GM23338 (cell line): ENCODE measurements around the gene RUVBL1. TPM values are rescaled to one million over a fixed set of nuclear protein-coding genes. Genes with fewer than 3 reads are reported as not detected.

ENCODE experiments used
- ATAC-seq: fragments of 200-7000 bp; cut with Tn5 transposase; 3 replicates; pipeline ENCODE4 v1.9.1; 2020
- DNase-seq: peaks from one replicate; pipeline ENCODE4 v3.0.0-alpha.2; 2015; ENCODE audit warnings: low spot score
- H2AFZ ChIP-seq: fragments of 200-600 bp; sonication (generic); 2 replicates; pipeline ENCODE4 v1.8.0; 2016; ENCODE audit warnings: antibody characterized with exemption, mild to moderate bottlenecking, moderate library complexity
- H3F3A ChIP-seq: fragments of 200-600 bp; sonication (generic); replicated peaks from 2 replicates; pipeline ENCODE4 v1.8.0; 2017; ENCODE audit warnings: antibody characterized with exemption, mixed run types, low read depth
- H3K27ac ChIP-seq: fragments of 200-600 bp; sonication (generic); 2 replicates; pipeline ENCODE4 v1.6.1; 2016; ENCODE audit warnings: low read depth
- H3K27me3 ChIP-seq: fragments of 200-600 bp; sonication (generic); 2 replicates; pipeline ENCODE4 v1.8.0; 2016; ENCODE audit warnings: mild to moderate bottlenecking, mixed run types, moderate library complexity; ENCODE audit not compliant: insufficient read depth
- H3K36me3 ChIP-seq: fragments of 200-600 bp; sonication (generic); 2 replicates; pipeline ENCODE4 v1.8.0; 2016; ENCODE audit warnings: mild to moderate bottlenecking; ENCODE audit not compliant: insufficient read depth
- H3K4me1 ChIP-seq: fragments of 200-600 bp; sonication (generic); 2 replicates; pipeline ENCODE4 v1.8.0; 2016; ENCODE audit warnings: mild to moderate bottlenecking, moderate library complexity; ENCODE audit not compliant: insufficient read depth
- H3K4me2 ChIP-seq: fragments of 200-600 bp; sonication (generic); 2 replicates; pipeline ENCODE4 v1.7.1; 2017; ENCODE audit warnings: mixed run types
- H3K4me3 ChIP-seq: fragments of 200-600 bp; sonication (generic); 2 replicates; pipeline ENCODE4 v1.6.1; 2016; ENCODE audit warnings: mixed run types
- H3K79me2 ChIP-seq: fragments of 200-600 bp; sonication (generic); replicated peaks from 2 replicates; pipeline ENCODE4 v1.8.0; 2017; ENCODE audit warnings: mild to moderate bottlenecking; ENCODE audit not compliant: insufficient read depth
- H3K9me2 ChIP-seq: fragments of 200-600 bp; sonication (generic); 2 replicates; pipeline ENCODE4 v1.8.0; 2017; ENCODE audit not compliant: insufficient read depth
- H4K20me1 ChIP-seq: fragments of 200-600 bp; sonication (generic); replicated peaks from 2 replicates; pipeline ENCODE4 v1.8.0; 2017; ENCODE audit warnings: mild to moderate bottlenecking; ENCODE audit not compliant: insufficient read depth
- H3K27ac Mint-ChIP-seq: 2 replicates; pipeline ENCODE4 v1.8.0; 2020; ENCODE audit warnings: inconsistent platforms, mild to moderate bottlenecking, moderate library complexity, mixed read lengths
- H3K27me3 Mint-ChIP-seq: 3 replicates; pipeline ENCODE4 v1.8.0; 2022; ENCODE audit warnings: low read depth, mild to moderate bottlenecking, moderate library complexity, mixed read lengths, inconsistent platforms; ENCODE audit not compliant: insufficient read depth, poor library complexity
- H3K36me3 Mint-ChIP-seq: 3 replicates; pipeline ENCODE4 v1.8.0; 2021; ENCODE audit warnings: low read depth, mild to moderate bottlenecking, inconsistent platforms, moderate library complexity, mixed read lengths
- H3K4me1 Mint-ChIP-seq: 3 replicates; pipeline ENCODE4 v1.8.0; 2020; ENCODE audit warnings: mild to moderate bottlenecking, inconsistent platforms, mixed read lengths
- H3K4me3 Mint-ChIP-seq: 3 replicates; pipeline ENCODE4 v1.8.0; 2021; ENCODE audit warnings: moderate library complexity, mild to moderate bottlenecking, inconsistent platforms, mixed read lengths
- H3K9me3 Mint-ChIP-seq: 3 replicates; pipeline ENCODE4 v1.8.0; 2020; ENCODE audit warnings: moderate library complexity, mild to moderate bottlenecking, inconsistent platforms, mixed read lengths
- CREB1 ChIP-seq: fragments of 250-450 bp; sonication (Bioruptor Pico); IDR thresholded peaks from 2 replicates; pipeline ENCODE4 v1.5.0; 2020; ENCODE audit warnings: low read depth, mild to moderate bottlenecking, moderate library complexity
- EZH2 ChIP-seq: fragments of 200-600 bp; sonication (generic); IDR thresholded peaks from one replicate; pipeline ENCODE4 v1.8.0; 2017; ENCODE audit warnings: antibody characterized with exemption, mild to moderate bottlenecking, low read depth; ENCODE audit not compliant: unreplicated experiment
- EZH2phosphoT487 ChIP-seq: fragments of 200-600 bp; sonication (generic); IDR thresholded peaks from one replicate; pipeline ENCODE4 v1.8.1; 2018; ENCODE audit warnings: antibody characterized with exemption; ENCODE audit not compliant: unreplicated experiment
- JUNB ChIP-seq: IDR thresholded peaks from one replicate; pipeline ENCODE4 v1.6.1; 2016; ENCODE audit warnings: antibody characterized with exemption; ENCODE audit not compliant: unreplicated experiment
- NANOG ChIP-seq: IDR thresholded peaks from 2 replicates; pipeline ENCODE4 v1.6.1; 2016; ENCODE audit warnings: antibody characterized with exemption, borderline replicate concordance
- POLR2AphosphoS5 ChIP-seq: IDR thresholded peaks from 2 replicates; pipeline ENCODE4 v1.6.1; 2016; ENCODE audit warnings: antibody characterized with exemption, low read depth
- STAT1 ChIP-seq: IDR thresholded peaks from one replicate; pipeline ENCODE4 v1.6.1; 2016; ENCODE audit warnings: antibody characterized with exemption; ENCODE audit not compliant: unreplicated experiment
- ZNF114 ChIP-seq: fragments of 250-450 bp; sonication (Bioruptor Pico); IDR thresholded peaks from 2 replicates; pipeline ENCODE4 v1.5.0; 2020; ENCODE audit warnings: mild to moderate bottlenecking, moderate library complexity
- polyA plus RNA-seq: library from polyadenylated mRNA; unstranded; fragments of >200 nt; fragmentation: Nextera tagmentation; extraction: Ambion mirVana; gene quantifications from 2 replicates; pipeline ENCODE4 v1.2.1, GENCODE V29; 2016
- total RNA-seq: library from RNA; depleted of rRNA; stranded (reverse); fragments of >200 nt; shearing (Covaris generic); gene quantifications from 2 replicates; pipeline ENCODE4 v1.2.3, GENCODE V29; 2014
- TF ChIP-seq, protein P1 (sequence below): fragments of 250-450 bp; sonication (Bioruptor Pico); IDR thresholded peaks from 2 replicates; pipeline ENCODE4 v1.5.0; 2020; ENCODE audit warnings: mild to moderate bottlenecking, moderate library complexity
- TF ChIP-seq, protein P2 (sequence below): IDR thresholded peaks from 2 replicates; pipeline ENCODE4 v1.6.1; 2016; ENCODE audit warnings: antibody characterized with exemption
- TF ChIP-seq, protein P3 (sequence below): IDR thresholded peaks from one replicate; pipeline ENCODE4 v1.6.1; 2018; ENCODE audit warnings: antibody characterized with exemption; ENCODE audit not compliant: unreplicated experiment

Gene RUVBL1
- total and polyA plus RNA-seq, 2 experiments from 2014 or later, result 133 to 136 TPM

DNA sequence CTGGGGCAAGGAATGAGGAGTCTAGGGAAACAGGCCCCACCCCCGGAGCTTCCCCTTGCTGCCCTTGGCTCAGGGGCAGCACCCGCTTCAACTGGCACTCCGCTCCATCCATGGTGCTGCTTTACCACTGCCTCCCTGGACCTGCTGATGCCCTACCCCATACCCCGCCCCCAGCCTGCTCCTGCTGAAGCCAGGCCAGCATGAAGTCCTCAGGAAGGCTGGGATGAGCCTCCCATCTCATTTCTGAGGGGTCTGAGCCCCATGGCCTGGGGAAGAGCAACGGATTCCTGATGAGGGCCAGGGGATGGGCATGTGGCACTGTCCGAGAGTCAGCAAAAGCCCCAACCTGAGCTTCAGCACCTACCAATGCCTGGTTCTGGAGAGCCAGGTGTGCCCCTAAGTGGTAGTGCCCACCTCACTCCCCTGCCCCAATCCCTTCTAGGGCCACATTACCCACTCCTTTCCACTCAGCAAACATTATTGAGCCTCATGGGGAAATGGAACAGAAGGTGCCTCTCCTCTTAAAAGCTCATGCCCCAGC lies 50.4 kb downstream of the RUVBL1 start (continued):
- TF ChIP-seq, protein P1, sequence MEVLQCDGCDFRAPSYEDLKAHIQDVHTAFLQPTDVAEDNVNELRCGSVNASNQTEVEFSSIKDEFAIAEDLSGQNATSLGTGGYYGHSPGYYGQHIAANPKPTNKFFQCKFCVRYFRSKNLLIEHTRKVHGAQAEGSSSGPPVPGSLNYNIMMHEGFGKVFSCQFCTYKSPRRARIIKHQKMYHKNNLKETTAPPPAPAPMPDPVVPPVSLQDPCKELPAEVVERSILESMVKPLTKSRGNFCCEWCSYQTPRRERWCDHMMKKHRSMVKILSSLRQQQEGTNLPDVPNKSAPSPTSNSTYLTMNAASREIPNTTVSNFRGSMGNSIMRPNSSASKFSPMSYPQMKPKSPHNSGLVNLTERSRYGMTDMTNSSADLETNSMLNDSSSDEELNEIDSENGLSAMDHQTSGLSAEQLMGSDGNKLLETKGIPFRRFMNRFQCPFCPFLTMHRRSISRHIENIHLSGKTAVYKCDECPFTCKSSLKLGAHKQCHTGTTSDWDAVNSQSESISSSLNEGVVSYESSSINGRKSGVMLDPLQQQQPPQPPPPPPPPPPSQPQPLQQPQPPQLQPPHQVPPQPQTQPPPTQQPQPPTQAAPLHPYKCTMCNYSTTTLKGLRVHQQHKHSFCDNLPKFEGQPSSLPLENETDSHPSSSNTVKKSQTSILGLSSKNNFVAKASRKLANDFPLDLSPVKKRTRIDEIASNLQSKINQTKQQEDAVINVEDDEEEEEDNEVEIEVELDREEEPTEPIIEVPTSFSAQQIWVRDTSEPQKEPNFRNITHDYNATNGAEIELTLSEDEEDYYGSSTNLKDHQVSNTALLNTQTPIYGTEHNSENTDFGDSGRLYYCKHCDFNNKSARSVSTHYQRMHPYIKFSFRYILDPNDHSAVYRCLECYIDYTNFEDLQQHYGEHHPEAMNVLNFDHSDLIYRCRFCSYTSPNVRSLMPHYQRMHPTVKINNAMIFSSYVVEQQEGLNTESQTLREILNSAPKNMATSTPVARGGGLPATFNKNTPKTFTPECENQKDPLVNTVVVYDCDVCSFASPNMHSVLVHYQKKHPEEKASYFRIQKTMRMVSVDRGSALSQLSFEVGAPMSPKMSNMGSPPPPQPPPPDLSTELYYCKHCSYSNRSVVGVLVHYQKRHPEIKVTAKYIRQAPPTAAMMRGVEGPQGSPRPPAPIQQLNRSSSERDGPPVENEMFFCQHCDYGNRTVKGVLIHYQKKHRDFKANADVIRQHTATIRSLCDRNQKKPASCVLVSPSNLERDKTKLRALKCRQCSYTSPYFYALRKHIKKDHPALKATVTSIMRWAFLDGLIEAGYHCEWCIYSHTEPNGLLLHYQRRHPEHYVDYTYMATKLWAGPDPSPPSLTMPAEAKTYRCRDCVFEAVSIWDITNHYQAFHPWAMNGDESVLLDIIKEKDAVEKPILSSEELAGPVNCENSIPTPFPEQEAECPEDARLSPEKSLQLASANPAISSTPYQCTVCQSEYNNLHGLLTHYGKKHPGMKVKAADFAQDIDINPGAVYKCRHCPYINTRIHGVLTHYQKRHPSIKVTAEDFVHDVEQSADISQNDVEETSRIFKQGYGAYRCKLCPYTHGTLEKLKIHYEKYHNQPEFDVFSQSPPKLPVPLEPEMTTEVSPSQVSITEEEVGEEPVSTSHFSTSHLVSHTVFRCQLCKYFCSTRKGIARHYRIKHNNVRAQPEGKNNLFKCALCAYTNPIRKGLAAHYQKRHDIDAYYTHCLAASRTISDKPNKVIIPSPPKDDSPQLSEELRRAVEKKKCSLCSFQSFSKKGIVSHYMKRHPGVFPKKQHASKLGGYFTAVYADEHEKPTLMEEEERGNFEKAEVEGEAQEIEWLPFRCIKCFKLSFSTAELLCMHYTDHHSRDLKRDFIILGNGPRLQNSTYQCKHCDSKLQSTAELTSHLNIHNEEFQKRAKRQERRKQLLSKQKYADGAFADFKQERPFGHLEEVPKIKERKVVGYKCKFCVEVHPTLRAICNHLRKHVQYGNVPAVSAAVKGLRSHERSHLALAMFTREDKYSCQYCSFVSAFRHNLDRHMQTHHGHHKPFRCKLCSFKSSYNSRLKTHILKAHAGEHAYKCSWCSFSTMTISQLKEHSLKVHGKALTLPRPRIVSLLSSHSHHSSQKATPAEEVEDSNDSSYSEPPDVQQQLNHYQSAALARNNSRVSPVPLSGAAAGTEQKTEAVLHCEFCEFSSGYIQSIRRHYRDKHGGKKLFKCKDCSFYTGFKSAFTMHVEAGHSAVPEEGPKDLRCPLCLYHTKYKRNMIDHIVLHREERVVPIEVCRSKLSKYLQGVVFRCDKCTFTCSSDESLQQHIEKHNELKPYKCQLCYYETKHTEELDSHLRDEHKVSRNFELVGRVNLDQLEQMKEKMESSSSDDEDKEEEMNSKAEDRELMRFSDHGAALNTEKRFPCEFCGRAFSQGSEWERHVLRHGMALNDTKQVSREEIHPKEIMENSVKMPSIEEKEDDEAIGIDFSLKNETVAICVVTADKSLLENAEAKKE (CRISPR knock-in tag), result no peak
- TF ChIP-seq ZNF114 (no peak), POLR2AphosphoS5 (no peak), STAT1 (no peak), NANOG (no peak), CREB1 (CRISPR knock-in tag) (no peak)
- TF ChIP-seq, protein P2, sequence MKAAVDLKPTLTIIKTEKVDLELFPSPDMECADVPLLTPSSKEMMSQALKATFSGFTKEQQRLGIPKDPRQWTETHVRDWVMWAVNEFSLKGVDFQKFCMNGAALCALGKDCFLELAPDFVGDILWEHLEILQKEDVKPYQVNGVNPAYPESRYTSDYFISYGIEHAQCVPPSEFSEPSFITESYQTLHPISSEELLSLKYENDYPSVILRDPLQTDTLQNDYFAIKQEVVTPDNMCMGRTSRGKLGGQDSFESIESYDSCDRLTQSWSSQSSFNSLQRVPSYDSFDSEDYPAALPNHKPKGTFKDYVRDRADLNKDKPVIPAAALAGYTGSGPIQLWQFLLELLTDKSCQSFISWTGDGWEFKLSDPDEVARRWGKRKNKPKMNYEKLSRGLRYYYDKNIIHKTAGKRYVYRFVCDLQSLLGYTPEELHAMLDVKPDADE, result no peak

DNA sequence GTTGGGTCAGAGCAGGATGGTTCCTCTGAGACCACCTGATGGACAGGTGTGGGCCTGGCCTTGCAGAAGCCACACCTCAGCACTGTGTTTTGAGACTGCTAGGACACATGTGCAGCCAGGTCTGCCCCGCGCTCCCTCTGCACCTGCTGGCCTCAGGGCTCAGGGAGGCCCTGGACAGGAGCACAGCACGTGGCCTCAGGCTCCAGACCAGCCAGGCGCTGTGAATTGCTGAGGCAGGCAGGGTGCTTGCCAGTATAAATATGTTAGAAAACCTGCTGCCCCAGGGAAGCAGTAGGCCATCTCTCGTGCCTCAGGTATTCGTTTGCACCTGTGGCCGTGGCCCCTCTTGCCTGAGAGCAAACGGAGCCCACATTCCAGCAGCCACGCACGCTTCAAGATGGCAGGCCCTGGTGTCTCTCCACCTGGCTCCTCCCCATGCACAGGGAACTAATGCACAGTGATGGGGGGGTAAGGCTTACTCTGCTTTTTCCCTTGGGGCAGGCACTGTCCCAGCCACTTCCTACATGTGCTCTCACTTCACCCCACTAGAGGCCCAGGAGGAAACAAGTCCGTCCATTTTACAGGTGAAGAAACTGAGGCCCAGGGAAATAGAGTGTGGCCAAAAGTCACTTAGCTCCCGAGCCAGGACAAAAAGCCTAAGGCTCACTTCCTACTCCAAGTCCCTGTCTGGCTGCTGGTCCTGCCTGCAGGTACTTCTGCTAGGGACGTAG lies 51.0 kb downstream of the RUVBL1 start:
- Histone ChIP-seq H3F3A (0 out of 2 replicates have a peak, but pooled peaks cover 6% of the 10 kb centered on the region), H3K4me2 (no peak overlapping the region), H3K79me2 (no peaks in the 10 kb centered on the region), H3K4me1 (peaks cover 14% of the 10 kb centered on the region; the same call in 1 of the 2 replicates), H3K27ac (no peak overlapping the region), H4K20me1 (peaks cover 9% of the 10 kb centered on the region), H3K9me2 (no peaks in the 10 kb centered on the region), H3K4me3 (no peak overlapping the region), H3K27me3 (no peaks in the 10 kb centered on the region), H2AFZ (no peak overlapping the region), H3K36me3 (peaks cover 33% of the 10 kb centered on the region)
- Mint-ChIP-seq H3K4me1 (peaks cover 7% of the 10 kb centered on the region), H3K4me3 (no peak overlapping the region), H3K27ac (no peak overlapping the region), H3K9me3 (no peaks in the 10 kb centered on the region), H3K36me3 (peaks cover 38% of the 10 kb centered on the region), H3K27me3 (peaks cover 17% of the 10 kb centered on the region)
- DNase-seq, result no peak
- ATAC-seq, result no peak
- TF ChIP-seq CREB1 (CRISPR knock-in tag), result no peak
- no peak for TF ChIP-seq STAT1
- no peak for TF ChIP-seq EZH2phosphoT487
- TF ChIP-seq, protein P3, sequence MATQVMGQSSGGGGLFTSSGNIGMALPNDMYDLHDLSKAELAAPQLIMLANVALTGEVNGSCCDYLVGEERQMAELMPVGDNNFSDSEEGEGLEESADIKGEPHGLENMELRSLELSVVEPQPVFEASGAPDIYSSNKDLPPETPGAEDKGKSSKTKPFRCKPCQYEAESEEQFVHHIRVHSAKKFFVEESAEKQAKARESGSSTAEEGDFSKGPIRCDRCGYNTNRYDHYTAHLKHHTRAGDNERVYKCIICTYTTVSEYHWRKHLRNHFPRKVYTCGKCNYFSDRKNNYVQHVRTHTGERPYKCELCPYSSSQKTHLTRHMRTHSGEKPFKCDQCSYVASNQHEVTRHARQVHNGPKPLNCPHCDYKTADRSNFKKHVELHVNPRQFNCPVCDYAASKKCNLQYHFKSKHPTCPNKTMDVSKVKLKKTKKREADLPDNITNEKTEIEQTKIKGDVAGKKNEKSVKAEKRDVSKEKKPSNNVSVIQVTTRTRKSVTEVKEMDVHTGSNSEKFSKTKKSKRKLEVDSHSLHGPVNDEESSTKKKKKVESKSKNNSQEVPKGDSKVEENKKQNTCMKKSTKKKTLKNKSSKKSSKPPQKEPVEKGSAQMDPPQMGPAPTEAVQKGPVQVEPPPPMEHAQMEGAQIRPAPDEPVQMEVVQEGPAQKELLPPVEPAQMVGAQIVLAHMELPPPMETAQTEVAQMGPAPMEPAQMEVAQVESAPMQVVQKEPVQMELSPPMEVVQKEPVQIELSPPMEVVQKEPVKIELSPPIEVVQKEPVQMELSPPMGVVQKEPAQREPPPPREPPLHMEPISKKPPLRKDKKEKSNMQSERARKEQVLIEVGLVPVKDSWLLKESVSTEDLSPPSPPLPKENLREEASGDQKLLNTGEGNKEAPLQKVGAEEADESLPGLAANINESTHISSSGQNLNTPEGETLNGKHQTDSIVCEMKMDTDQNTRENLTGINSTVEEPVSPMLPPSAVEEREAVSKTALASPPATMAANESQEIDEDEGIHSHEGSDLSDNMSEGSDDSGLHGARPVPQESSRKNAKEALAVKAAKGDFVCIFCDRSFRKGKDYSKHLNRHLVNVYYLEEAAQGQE, result no peak
- no peak for TF ChIP-seq EZH2
- no peak for TF ChIP-seq JUNB
- TF ChIP-seq ZNF114, result no peak
